HFF-Myc (cell line): Measurements from ENCODE around the gene GATAD2A.

Experiments used
- DNase-seq: peaks from one replicate; pipeline ENCODE4 v3.0.0-alpha.2; 2011; ENCODE audit warnings: low read depth; ENCODE audit errors: extremely low read depth
- H3K4me3 ChIP-seq: replicated peaks from 2 replicates; pipeline ENCODE4 v1.5.1; 2011; ENCODE audit warnings: low read depth, mild to moderate bottlenecking, control low read depth, low read length
- CTCF ChIP-seq: IDR thresholded peaks from 2 replicates; pipeline ENCODE4 v1.5.1; 2012; ENCODE audit warnings: mild to moderate bottlenecking, low read depth, low read length, control low read depth; ENCODE audit errors: missing control alignments

GATAD2A gene

GRCh38 chr19:19423322-19423721, 17.8 kb downstream of the GATAD2A start:
- no peak overlapping the region for H3K4me3 ChIP-seq
- no peak for DNase-seq
- TF ChIP-seq CTCF: no peak

- TF ChIP-seq CTCF: no peak
- no peak for DNase-seq
- no peak overlapping the region for H3K4me3 ChIP-seq
Measured at GRCh38 chr19:19425170-19425875, 19.8 kb downstream of the GATAD2A start.

GRCh38 chr19:19426216-19426615, 20.7 kb downstream of the GATAD2A start:
- DNase-seq: no peak
- H3K4me3 ChIP-seq: no peak overlapping the region
- no peak for TF ChIP-seq CTCF

- H3K4me3 ChIP-seq: no peak overlapping the region
- TF ChIP-seq CTCF: no peak
- DNase-seq: no peak
Measured at GRCh38 chr19:19426799-19427198, 21.3 kb downstream of the GATAD2A start.

- no peak for TF ChIP-seq CTCF
- H3K4me3 ChIP-seq: no peak overlapping the region
- DNase-seq: no peak
Measured at GRCh38 chr19:19427302-19427701, 21.8 kb downstream of the GATAD2A start.

- TF ChIP-seq CTCF: no peak
- no peak overlapping the region for H3K4me3 ChIP-seq
- no peak for DNase-seq
Measured at GRCh38 chr19:19427944-19428343, 22.5 kb downstream of the GATAD2A start.

- DNase-seq: no peak
- TF ChIP-seq CTCF: no peak
- no peak overlapping the region for H3K4me3 ChIP-seq
Measured at GRCh38 chr19:19428746-19429145, 23.3 kb downstream of the GATAD2A start.
